Hepatocyte (in vitro differentiated cells): ENCODE measurements around the gene PRKG1. TPM values are rescaled to one million over a fixed set of nuclear protein-coding genes. Genes with fewer than 3 reads are reported as not detected.

Source experiments
- DNase-seq: peaks from one replicate; pipeline ENCODE4 v3.0.0-alpha.2; 2016; ENCODE audit warnings: low spot score
- H2AFZ ChIP-seq: fragments of 200-600 bp; sonication (generic); 2 replicates; pipeline ENCODE4 v1.6.0; 2016; ENCODE audit warnings: antibody characterized with exemption, mild to moderate bottlenecking
- H3K27ac ChIP-seq: fragments of 200-600 bp; sonication (generic); 2 replicates; pipeline ENCODE4 v1.5.1; 2016; ENCODE audit warnings: mild to moderate bottlenecking
- H3K27me3 ChIP-seq: fragments of 200-600 bp; sonication (generic); 2 replicates; pipeline ENCODE4 v1.6.1; 2016
- H3K36me3 ChIP-seq: fragments of 200-600 bp; sonication (generic); replicated peaks from 2 replicates; pipeline ENCODE4 v1.5.1; 2016; ENCODE audit warnings: low read depth; ENCODE audit not compliant: insufficient read depth
- H3K4me1 ChIP-seq: fragments of 200-600 bp; sonication (generic); 2 replicates; pipeline ENCODE4 v1.5.1; 2016; ENCODE audit warnings: mild to moderate bottlenecking, moderate library complexity; ENCODE audit not compliant: insufficient read depth
- H3K4me2 ChIP-seq: fragments of 200-600 bp; sonication (generic); 2 replicates; pipeline ENCODE4 v1.6.0; 2016
- H3K4me3 ChIP-seq: fragments of 200-600 bp; sonication (generic); 2 replicates; pipeline ENCODE4 v1.5.1; 2016; ENCODE audit warnings: mild to moderate bottlenecking
- H3K79me2 ChIP-seq: fragments of 200-600 bp; sonication (generic); 2 replicates; pipeline ENCODE4 v1.6.0; 2017; ENCODE audit warnings: mild to moderate bottlenecking
- H3K9me2 ChIP-seq: fragments of 200-600 bp; sonication (generic); replicated peaks from 2 replicates; pipeline ENCODE4 v1.6.0; 2017; ENCODE audit warnings: mild to moderate bottlenecking; ENCODE audit not compliant: insufficient read depth
- H3K9me3 ChIP-seq: fragments of 200-600 bp; sonication (generic); 2 replicates; pipeline ENCODE4 v1.5.1; 2016; ENCODE audit warnings: low read depth, mild to moderate bottlenecking
- H4K20me1 ChIP-seq: fragments of 200-600 bp; sonication (generic); 2 replicates; pipeline ENCODE4 v1.6.0; 2016; ENCODE audit warnings: mild to moderate bottlenecking; ENCODE audit not compliant: insufficient read depth, poor library complexity, severe bottlenecking
- CTCF ChIP-seq: fragments of 200-600 bp; sonication (generic); IDR thresholded peaks from 2 replicates; pipeline ENCODE4 v1.5.1; 2016; ENCODE audit warnings: antibody characterized with exemption, mild to moderate bottlenecking; ENCODE audit not compliant: poor library complexity
- EZH2 ChIP-seq: fragments of 200-600 bp; sonication (generic); IDR thresholded peaks from 2 replicates; pipeline ENCODE4 v1.6.1; 2016; ENCODE audit warnings: antibody characterized with exemption, mild to moderate bottlenecking, borderline replicate concordance
- EZH2phosphoT487 ChIP-seq: fragments of 200-600 bp; sonication (generic); IDR thresholded peaks from one replicate; pipeline ENCODE4 v1.6.1; 2018; ENCODE audit warnings: antibody characterized with exemption, mild to moderate bottlenecking, low read depth, moderate library complexity; ENCODE audit not compliant: unreplicated experiment, severe bottlenecking
- WGBS: methylation state at CpG from one replicate; pipeline ENCODE4 v1.1.6; 2016; ENCODE audit warnings: low lambda C conversion rate; ENCODE audit errors: missing lambda C conversion rate; 5-methylcytosine and 5-hydroxymethylcytosine counted together
- polyA plus RNA-seq: library from polyadenylated mRNA; unstranded; fragments of >200 nt; fragmentation: Nextera tagmentation; extraction: Ambion mirVana; gene quantifications from 2 replicates; pipeline ENCODE4 v1.2.1, GENCODE V29; 2016
- total RNA-seq: library from RNA; depleted of rRNA; stranded (reverse); fragments of >200 nt; gene quantifications from 2 replicates; pipeline ENCODE4 v1.2.3, GENCODE V29; 2014

The PRKG1 gene
- total and polyA plus RNA-seq, 2 experiments from 2014 or later: 4.0 to 8.1 TPM

GRCh38 chr10:51789118-51789517, 714.8 kb downstream of the PRKG1 start:
- Histone ChIP-seq H3K79me2 (no peaks in the 10 kb centered on the region), H3K36me3 (no peaks in the 10 kb centered on the region), H3K9me3 (peaks cover 7% of the 10 kb centered on the region), H4K20me1 (no peaks in the 10 kb centered on the region), H3K4me1 (no peaks in the 10 kb centered on the region), H3K4me2 (no peak overlapping the region), H3K4me3 (no peak overlapping the region), H2AFZ (no peak overlapping the region), H3K27me3 (no peaks in the 10 kb centered on the region), H3K27ac (no peak overlapping the region), H3K9me2 (no peaks in the 10 kb centered on the region)
- no peak for TF ChIP-seq EZH2phosphoT487
- TF ChIP-seq CTCF: no peak
- TF ChIP-seq EZH2: no peak
- 100% methylated on average over 1 of the region's 1 CpG for WGBS
- DNase-seq: no peak

- Histone ChIP-seq H3K4me2 (no peak overlapping the region), H2AFZ (no peak overlapping the region), H3K36me3 (no peaks in the 10 kb centered on the region), H3K4me3 (no peak overlapping the region), H3K27ac (no peak overlapping the region), H3K27me3 (no peaks in the 10 kb centered on the region), H4K20me1 (no peaks in the 10 kb centered on the region), H3K9me2 (no peaks in the 10 kb centered on the region), H3K4me1 (no peaks in the 10 kb centered on the region), H3K79me2 (no peaks in the 10 kb centered on the region), H3K9me3 (peaks cover 7% of the 10 kb centered on the region)
- 88% methylated on average over 4 of the region's 4 CpGs for WGBS
- no peak for DNase-seq
- TF ChIP-seq EZH2phosphoT487 (no peak), CTCF (no peak), EZH2 (no peak)
Observed at GRCh38 chr10:51789903-51790302, 715.6 kb downstream of the PRKG1 start.

GRCh38 chr10:51792678-51793077, 718.4 kb downstream of the PRKG1 start:
- H3K9me2 ChIP-seq: no peaks in the 10 kb centered on the region
- H3K36me3 ChIP-seq: no peaks in the 10 kb centered on the region
- no peak for DNase-seq
- H3K4me2 ChIP-seq: no peak overlapping the region
- H3K79me2 ChIP-seq: no peaks in the 10 kb centered on the region
- no peaks in the 10 kb centered on the region for H4K20me1 ChIP-seq
- no peaks in the 10 kb centered on the region for H3K27me3 ChIP-seq
- peaks cover 7% of the 10 kb centered on the region for H3K9me3 ChIP-seq
- H3K4me3 ChIP-seq: no peak overlapping the region
- H3K4me1 ChIP-seq: no peaks in the 10 kb centered on the region
- H3K27ac ChIP-seq: no peak overlapping the region
- H2AFZ ChIP-seq: no peak overlapping the region
- TF ChIP-seq CTCF (no peak), EZH2phosphoT487 (no peak), EZH2 (no peak)

- Histone ChIP-seq H3K4me2 (no peak overlapping the region), H3K4me3 (no peak overlapping the region), H3K79me2 (no peaks in the 10 kb centered on the region), H2AFZ (no peak overlapping the region), H3K9me3 (no peaks in the 10 kb centered on the region), H3K27ac (no peak overlapping the region), H3K9me2 (no peaks in the 10 kb centered on the region), H4K20me1 (no peaks in the 10 kb centered on the region), H3K27me3 (no peaks in the 10 kb centered on the region), H3K4me1 (no peaks in the 10 kb centered on the region), H3K36me3 (no peaks in the 10 kb centered on the region)
- TF ChIP-seq CTCF: no peak
- TF ChIP-seq EZH2phosphoT487: no peak
- no peak for TF ChIP-seq EZH2
- WGBS: 87% methylated on average over 3 of the region's 3 CpGs
- no peak for DNase-seq
Observed at GRCh38 chr10:51800121-51800520, 725.8 kb downstream of the PRKG1 start.
